MM.1S (cell line): Measurements from ENCODE around the gene ARVCF.

Experiments
- DNase-seq: peaks from one replicate; pipeline ENCODE4 v3.0.0-alpha.2; 2015
- H2AFZ ChIP-seq: fragments of 300-600 bp; sonication (generic); 2 replicates; pipeline ENCODE4 v1.6.0; 2016; ENCODE audit warnings: antibody characterized with exemption, low read length
- H3F3A ChIP-seq: fragments of 300-600 bp; sonication (generic); 2 replicates; pipeline ENCODE4 v1.6.1; 2016; ENCODE audit warnings: mild to moderate bottlenecking, antibody characterized with exemption, low read length, moderate library complexity, mixed read lengths; ENCODE audit not compliant: insufficient read depth
- H3K27ac ChIP-seq: fragments of 300-600 bp; sonication (generic); 2 replicates; pipeline ENCODE4 v1.5.1; 2016; ENCODE audit warnings: mild to moderate bottlenecking, low read length
- H3K27me3 ChIP-seq: fragments of 300-600 bp; sonication (generic); replicated peaks from 2 replicates; pipeline ENCODE4 v1.6.0; 2016; ENCODE audit warnings: low read length; ENCODE audit not compliant: insufficient read depth
- H3K36me3 ChIP-seq: fragments of 300-600 bp; sonication (generic); replicated peaks from 2 replicates; pipeline ENCODE4 v1.6.1; 2016; ENCODE audit warnings: mild to moderate bottlenecking, low read length, mixed read lengths; ENCODE audit not compliant: insufficient read depth
- H3K4me1 ChIP-seq: fragments of 300-600 bp; sonication (generic); 2 replicates; pipeline ENCODE4 v1.6.1; 2016; ENCODE audit warnings: low read length, mixed read lengths
- H3K4me2 ChIP-seq: fragments of 300-600 bp; sonication (generic); 2 replicates; pipeline ENCODE4 v1.6.0; 2016; ENCODE audit warnings: low read depth, low read length
- H3K4me3 ChIP-seq: fragments of 300-600 bp; sonication (generic); 2 replicates; pipeline ENCODE4 v1.5.1; 2016; ENCODE audit warnings: low read length, mixed read lengths
- H3K79me2 ChIP-seq: fragments of 300-600 bp; sonication (generic); 2 replicates; pipeline ENCODE4 v1.6.1; 2016; ENCODE audit warnings: mixed run types, low read length, mixed read lengths
- H3K9ac ChIP-seq: fragments of 300-600 bp; sonication (generic); 2 replicates; pipeline ENCODE4 v1.6.1; 2016; ENCODE audit warnings: low read length, mixed read lengths
- H3K9me2 ChIP-seq: fragments of 300-600 bp; sonication (generic); replicated peaks from 2 replicates; pipeline ENCODE4 v1.6.1; 2016; ENCODE audit warnings: mild to moderate bottlenecking, low read length, mixed read lengths; ENCODE audit not compliant: insufficient read depth
- H3K9me3 ChIP-seq: fragments of 300-600 bp; sonication (generic); replicated peaks from 2 replicates; pipeline ENCODE4 v1.6.1; 2016; ENCODE audit warnings: mild to moderate bottlenecking, low read length, mixed read lengths; ENCODE audit not compliant: insufficient read depth
- H4K20me1 ChIP-seq: fragments of 300-600 bp; sonication (generic); 2 replicates; pipeline ENCODE4 v1.6.1; 2016; ENCODE audit warnings: mild to moderate bottlenecking, low read length, moderate library complexity, mixed read lengths; ENCODE audit not compliant: insufficient read depth
- CTCF ChIP-seq: fragments of 300-600 bp; sonication (generic); IDR thresholded peaks from 2 replicates; pipeline ENCODE4 v1.5.1; 2016; ENCODE audit warnings: antibody characterized with exemption, low read length, mixed read lengths
- EZH2 ChIP-seq: fragments of 300-600 bp; sonication (generic); optimal IDR thresholded peaks from 2 replicates; pipeline ENCODE3; 2017; ENCODE audit warnings: low read depth, mild to moderate bottlenecking, antibody characterized with exemption, low read length, mixed read lengths
- EZH2phosphoT487 ChIP-seq: fragments of 300-600 bp; sonication (generic); IDR thresholded peaks from 2 replicates; pipeline ENCODE4 v1.6.1; 2018; ENCODE audit warnings: antibody characterized with exemption, low read length

The ARVCF gene

GRCh38 chr22:20016734-20017621 is at the start of gene ARVCF:
Gene ARVCF (minus strand): TSS chr22:20016823. CDS start chr22:19990794, 26,029 bp downstream.
- peaks cover 7% of the 10 kb centered on the region for H3K4me1 ChIP-seq
- no peaks in the 10 kb centered on the region for H3K36me3 ChIP-seq
- H3K27ac ChIP-seq = no peak within 1 kb of the TSS
- peaks cover 50% of the 10 kb centered on the region for H3K27me3 ChIP-seq
- peak within 1 kb of the TSS; percentile 92 for H3K4me2 ChIP-seq
- H2AFZ ChIP-seq = peak within 1 kb of the TSS; percentile 77
- peak within 1 kb of the TSS; percentile 10; the same call in 1 of the 2 replicates for H3K9ac ChIP-seq
- H3K4me3 ChIP-seq = peak within 1 kb of the TSS; percentile 71
- H3K9me3 ChIP-seq = no peaks in the 10 kb centered on the region
- peak; percentile 87 for DNase-seq
- no peaks in the 10 kb centered on the region for H4K20me1 ChIP-seq
- no peaks in the 10 kb centered on the region for H3F3A ChIP-seq
- no peaks in the 10 kb centered on the region for H3K9me2 ChIP-seq
- TF ChIP-seq CTCF (no peak), EZH2phosphoT487 (no peak)
- H3K79me2 ChIP-seq = peaks cover 10% of the 10 kb centered on the region

GRCh38 chr22:20065896-20066616 is 49.4 kb upstream of the ARVCF start:
- Histone ChIP-seq H4K20me1 (no peaks in the 10 kb centered on the region), H3K27me3 (no peaks in the 10 kb centered on the region), H3K4me1 (no peaks in the 10 kb centered on the region), H3K9ac (no peak overlapping the region), H3K36me3 (no peaks in the 10 kb centered on the region), H2AFZ (no peak overlapping the region), H3F3A (no peaks in the 10 kb centered on the region), H3K79me2 (no peaks in the 10 kb centered on the region), H3K9me3 (no peaks in the 10 kb centered on the region), H3K4me2 (no peak overlapping the region), H3K4me3 (no peak overlapping the region), H3K9me2 (no peaks in the 10 kb centered on the region), H3K27ac (no peak overlapping the region)
- no peak for DNase-seq
- TF ChIP-seq EZH2phosphoT487 = no peak
- no peak for TF ChIP-seq EZH2
- TF ChIP-seq CTCF = no peak

- no peaks in the 10 kb centered on the region for H3K9me2 ChIP-seq
- H2AFZ ChIP-seq = no peak overlapping the region
- no peak for DNase-seq
- no peaks in the 10 kb centered on the region for H3K27me3 ChIP-seq
- no peak overlapping the region for H3K9ac ChIP-seq
- no peaks in the 10 kb centered on the region for H4K20me1 ChIP-seq
- no peak for TF ChIP-seq EZH2phosphoT487
- TF ChIP-seq CTCF = no peak
- TF ChIP-seq EZH2 = no peak
- no peaks in the 10 kb centered on the region for H3K79me2 ChIP-seq
- no peak overlapping the region for H3K4me3 ChIP-seq
- no peak overlapping the region for H3K4me2 ChIP-seq
- no peaks in the 10 kb centered on the region for H3K9me3 ChIP-seq
- no peak overlapping the region for H3K27ac ChIP-seq
- H3K36me3 ChIP-seq = no peaks in the 10 kb centered on the region
- no peaks in the 10 kb centered on the region for H3F3A ChIP-seq
- no peaks in the 10 kb centered on the region for H3K4me1 ChIP-seq
These were observed 48.1 kb upstream of the ARVCF start for GRCh38 chr22:20064545-20065262.
